ENCODE results near the gene SSH2.
A peak's percentile ranks its signal among the peaks of the same experiment; 100 is the strongest.

- TF ChIP-seq POLR2A (IDR thresholded peaks at IDR 0.05) (peak in 1 of 2 donors; percentile 11), CTCF (IDR thresholded peaks at IDR 0.05) (no peak)
Observed at GRCh38 chr17:29645515-29646051, 284.4 kb downstream of the SSH2 start.

All from thyroid gland (tissue), 4 donors.